GM18861 (cell line): Measurements from ENCODE around the gene ERBIN.
"Not testable (repeated sequence)": the region's sequence is repeated elsewhere in the genome, so short reads cannot be mapped to it uniquely, and the experiment has no call there.

ENCODE experiments used
- ATAC-seq: cut with Tn5 transposase; IDR thresholded peaks from one replicate; pipeline ENCODE4 v1.9.1; 2021; ENCODE audit not compliant: unreplicated experiment

Gene ERBIN

GRCh38 chr5:65955746-65956145, 29.4 kb downstream of the ERBIN start:
- ATAC-seq, result no peak

DNA sequence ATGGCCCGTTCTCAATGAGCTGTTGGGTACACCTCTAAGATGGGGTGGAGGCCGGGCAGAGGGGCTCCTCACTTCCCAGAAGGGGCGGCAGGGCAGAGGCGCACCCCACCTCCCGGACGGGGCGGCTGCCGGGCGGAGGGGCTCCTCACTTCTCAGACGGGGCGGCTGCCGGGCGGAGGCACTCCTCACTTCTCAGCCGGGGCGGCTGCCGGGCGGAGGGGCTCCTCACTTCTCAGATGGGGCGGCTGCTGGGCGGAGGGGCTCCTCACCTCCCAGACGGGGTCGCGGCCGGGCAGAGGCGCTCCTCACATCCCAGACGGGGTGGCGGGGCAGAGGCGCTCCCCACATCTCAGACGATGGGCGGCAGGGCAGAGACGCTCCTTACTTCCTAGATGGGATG, 31.3 kb downstream of the ERBIN start:
- not testable (repeated sequence) for ATAC-seq

GRCh38 chr5:65961633-65962032, 35.3 kb downstream of the ERBIN start:
- peak; percentile 95 for ATAC-seq

DNA sequence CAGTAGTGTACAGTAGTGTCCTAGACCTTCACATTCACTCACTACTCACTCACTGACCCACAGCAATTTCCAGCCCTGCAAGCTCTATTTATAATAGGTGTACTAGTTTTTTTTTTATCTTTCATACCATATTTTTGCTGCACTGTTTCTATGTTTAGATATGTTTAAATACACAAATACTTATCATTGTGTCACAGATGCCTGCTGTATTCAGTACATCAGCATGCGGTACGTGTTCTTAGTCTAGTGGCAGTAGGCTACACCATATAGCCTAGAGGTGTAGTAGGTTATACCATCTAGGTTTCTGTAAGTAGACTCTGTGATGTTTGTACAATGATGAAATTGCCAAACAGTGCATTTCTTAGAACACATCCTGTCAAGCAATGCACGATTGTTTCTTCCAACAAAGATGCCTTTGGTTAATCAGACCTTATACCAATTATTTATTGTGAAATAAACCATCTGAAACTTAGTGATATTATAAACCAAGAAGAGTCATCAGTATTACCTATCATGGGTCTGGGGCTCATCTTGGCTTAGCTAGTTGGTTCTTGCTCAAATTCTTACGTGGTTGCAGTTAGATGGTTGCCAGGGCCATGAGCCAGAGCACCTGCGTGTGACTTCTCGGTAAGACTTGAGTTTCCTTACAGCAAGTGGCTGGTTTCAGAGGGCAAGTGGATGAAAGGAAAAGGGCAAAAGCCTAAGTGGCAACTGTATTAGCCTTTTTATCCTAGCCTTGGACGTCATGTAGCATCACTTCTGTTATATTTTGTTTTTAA, 41.1 kb downstream of the ERBIN start:
- no peak for ATAC-seq

DNA sequence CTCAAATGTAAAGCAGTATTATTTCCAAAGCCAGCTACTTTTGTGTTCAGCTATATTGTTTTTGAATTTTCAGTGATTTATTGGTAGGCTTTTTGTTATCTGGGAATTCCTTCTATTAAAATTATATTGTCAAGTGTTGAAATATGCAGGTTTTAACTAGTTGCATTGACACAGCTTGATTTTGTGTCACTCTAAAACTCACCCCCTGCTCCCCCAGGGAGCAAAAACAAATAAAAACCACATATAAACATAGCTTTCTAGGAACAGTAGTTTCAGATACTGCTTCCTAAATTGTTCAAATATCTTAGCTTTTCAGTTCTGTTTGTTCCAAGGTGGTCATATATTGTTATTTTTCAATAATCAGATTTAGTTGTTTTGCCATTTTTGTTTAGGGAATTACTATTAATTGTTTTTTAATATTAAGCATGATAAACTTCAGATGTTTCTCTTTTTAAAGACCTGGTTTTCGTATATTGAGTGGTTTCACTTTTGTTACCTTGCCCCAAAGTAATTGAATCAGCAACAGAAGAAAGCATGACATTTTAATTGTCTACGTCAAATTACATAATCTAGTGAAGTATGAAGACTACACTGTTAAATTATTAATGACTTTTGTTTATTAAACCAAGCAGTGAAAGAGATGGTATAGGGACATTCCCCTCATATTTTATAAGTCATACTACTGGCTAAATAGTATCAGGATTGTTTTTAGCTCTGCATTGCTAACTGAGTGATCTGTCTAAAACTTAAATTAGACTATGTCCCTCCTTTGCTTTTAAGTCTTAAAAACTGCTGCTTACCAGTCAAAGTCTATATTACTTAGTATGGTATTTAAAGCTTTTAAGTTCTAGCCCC, 43.4 kb downstream of the ERBIN start:
- no peak for ATAC-seq

DNA sequence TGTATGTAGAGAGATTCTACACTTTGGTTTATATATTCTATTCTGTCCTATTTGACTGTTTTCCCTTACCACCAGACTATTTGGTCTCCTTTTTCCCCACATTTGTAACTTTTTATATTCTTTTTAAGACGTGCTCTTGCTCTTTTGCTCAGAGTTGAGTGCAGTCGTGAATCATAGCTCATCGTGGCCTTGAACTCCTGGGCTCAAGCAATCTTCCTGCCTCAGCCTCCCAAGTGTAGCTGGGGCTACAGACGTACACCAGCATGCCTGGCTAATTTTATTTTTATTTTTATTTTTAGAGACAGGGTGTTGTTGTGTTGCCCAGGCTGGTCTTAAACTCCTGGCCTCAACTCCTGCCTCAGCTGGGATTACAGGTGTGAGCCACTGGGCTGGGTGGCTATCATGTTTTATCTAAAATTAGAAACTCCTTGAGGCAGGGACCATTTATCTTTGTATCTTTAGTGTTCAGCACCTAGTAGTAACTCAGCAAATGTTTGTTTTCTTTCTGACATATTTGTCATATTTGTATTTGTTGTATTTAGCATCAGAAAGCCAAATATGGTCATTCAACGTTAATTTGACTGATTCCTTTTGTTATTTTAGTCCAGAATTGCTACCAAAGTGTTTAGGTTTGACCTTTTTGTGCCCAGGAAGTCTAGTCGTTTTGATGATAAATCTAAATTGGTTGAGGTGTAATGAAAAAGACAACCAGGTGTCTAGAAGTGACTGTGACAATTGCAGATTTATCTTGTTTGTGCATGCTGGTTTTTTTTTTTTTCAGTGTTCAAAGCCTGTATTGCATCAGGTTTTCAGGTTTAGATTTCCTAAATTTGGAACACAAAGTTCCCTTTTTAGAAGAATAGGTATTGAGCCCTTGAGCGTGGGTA, 44.3 kb downstream of the ERBIN start:
- no peak for ATAC-seq

- no peak for ATAC-seq
Measured at GRCh38 chr5:65971643-65972042, 45.3 kb downstream of the ERBIN start.

GRCh38 chr5:65972896-65973295, 46.5 kb downstream of the ERBIN start:
- ATAC-seq, result not testable (repeated sequence)

- ATAC-seq, result no peak
Measured at GRCh38 chr5:65978251-65978650, 51.9 kb downstream of the ERBIN start.

DNA sequence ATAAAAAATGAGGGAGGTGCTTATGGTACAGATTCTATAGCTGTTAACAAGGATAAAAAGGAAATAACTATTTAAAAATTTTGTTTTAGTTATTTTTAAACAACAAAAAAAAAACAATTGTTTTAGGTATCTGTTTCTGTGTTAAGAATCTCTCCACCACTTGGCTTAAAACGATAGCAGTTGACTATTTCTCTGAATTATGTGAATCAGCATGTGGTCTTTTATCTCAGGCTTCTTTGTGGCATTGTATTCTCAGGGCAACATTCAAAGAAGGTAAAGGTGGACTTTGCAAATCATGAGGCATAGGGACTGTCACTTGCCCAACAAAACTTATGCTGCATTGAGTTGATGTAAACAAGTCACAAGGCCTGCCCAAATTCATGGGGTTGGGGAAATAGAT, 55.2 kb downstream of the ERBIN start:
- no peak for ATAC-seq

- ATAC-seq, result no peak
Measured at GRCh38 chr5:65981969-65982619, 55.7 kb downstream of the ERBIN start.

- ATAC-seq, result no peak
Measured at GRCh38 chr5:65982635-65983034, 56.3 kb downstream of the ERBIN start.

DNA sequence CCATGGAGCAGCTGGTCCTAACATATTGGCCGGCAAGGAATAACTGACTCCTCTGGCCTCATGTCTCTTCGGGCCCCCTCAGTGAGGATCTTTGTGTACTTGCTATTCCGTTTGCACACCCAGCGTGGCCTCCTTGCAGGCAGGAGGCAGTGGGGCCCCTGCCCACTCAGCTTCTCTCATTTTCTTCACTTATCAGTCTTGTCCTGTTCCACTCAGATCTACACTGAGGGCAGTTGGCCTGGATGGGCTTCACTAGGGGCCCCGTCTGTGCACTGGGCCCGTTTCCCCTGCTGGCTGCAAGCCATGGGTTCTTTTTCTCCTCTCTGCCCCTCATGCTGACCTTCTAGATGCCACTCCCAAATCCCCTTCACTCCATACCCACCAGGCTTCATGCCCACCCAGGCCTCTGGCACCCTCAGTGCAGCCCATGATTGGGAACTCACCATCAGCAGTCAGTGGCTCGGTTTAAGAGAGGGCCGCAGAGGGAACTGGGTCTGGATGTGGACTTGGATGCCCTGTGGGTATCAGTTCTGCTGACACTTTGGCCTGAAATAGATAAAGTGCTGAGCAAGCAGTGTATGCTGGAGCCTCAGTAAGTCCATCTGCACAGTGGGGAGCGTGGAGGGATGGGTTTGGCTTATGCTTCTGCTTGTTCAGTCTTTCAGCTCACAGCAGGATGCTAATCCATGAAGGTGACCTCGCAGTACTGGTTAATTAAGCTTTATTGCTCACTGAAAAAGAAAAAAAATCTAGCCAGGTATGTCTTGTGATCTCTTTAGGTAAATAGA, 57.9 kb downstream of the ERBIN start:
- no peak for ATAC-seq

- no peak for ATAC-seq
Measured at GRCh38 chr5:65986050-65986451, 59.7 kb downstream of the ERBIN start.

DNA sequence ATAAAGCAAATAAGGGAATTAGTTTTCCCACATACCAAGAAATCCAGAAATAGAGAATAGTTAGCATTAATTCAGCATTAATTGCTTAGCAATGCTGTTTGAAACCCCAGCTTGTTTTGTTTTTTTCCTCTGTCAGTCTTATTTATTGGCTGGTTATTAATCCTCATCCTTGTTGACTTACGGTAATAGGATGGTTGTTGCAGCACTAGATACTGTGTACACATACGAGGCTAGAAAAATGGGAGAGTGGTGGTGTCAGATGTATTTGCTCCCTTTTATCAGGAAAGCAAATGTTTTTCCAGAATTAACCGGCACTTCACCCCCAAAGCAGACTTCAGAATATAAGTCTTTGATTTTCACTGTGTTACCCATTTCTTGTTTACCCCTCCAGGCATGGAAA, 60.4 kb downstream of the ERBIN start:
- ATAC-seq, result no peak

DNA sequence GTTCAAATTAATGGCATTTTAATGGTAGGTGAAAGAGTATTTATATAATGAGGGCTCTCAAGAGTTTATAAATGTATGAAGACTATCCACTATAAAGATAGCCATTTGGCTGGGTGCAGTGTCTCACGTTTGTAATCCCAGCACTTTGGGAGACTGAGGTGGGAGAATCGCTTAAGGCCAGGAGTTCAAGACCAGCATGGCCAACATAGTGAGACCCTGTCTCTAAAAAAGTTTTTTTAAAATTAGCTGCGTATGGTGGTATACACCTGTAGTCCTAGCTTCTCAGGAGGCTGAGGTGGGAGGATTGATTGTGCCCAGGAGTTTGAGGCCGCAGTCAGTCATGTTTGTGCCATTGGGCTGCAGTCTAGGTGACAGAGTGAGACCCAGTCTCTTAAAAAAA, 61.6 kb downstream of the ERBIN start:
- no peak for ATAC-seq

DNA sequence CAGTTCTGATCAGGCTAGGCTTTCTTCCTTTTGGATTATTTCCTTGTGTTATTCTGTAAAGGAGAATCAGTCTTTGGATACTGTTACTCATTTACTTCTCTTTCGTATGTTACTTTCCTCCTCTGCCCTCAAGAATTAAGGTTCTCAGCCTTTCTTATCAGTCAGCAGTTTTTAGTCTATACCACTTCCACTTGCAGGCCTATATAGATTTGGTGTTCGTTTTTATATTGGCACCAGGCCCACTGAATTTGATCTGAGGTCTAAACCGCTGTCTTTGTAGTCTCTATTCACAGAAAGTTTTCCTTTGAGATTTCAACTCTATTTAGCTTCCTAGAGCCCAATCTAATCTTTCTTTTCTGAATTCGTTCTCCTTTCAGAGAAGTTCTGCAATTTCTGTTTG, 62.8 kb downstream of the ERBIN start:
- no peak for ATAC-seq

- no peak for ATAC-seq
Measured at GRCh38 chr5:65992630-65993029, 66.3 kb downstream of the ERBIN start.

- ATAC-seq, result no peak
Measured at GRCh38 chr5:65994117-65994786, 67.9 kb downstream of the ERBIN start.
